Astrocyte (in vitro differentiated cells and primary cell): ENCODE results near the gene IMPG1. TPM values are rescaled to one million over a fixed set of nuclear protein-coding genes. Genes with fewer than 3 reads are reported as not detected.

Source experiments
- DNase-seq: peaks from one replicate; pipeline ENCODE4 v3.0.0-alpha.2; 2010; ENCODE audit warnings: low read depth
- FAIRE-seq: peaks from 2 replicates; lab custom pipeline; 2011; peaks lifted over from hg19 to GRCh38; lab: Jason Lieb, UNC
- H2AFZ ChIP-seq: 2 replicates; pipeline ENCODE4 v1.6.0; 2012; ENCODE audit warnings: low read depth, low read length, inconsistent platforms
- H3K27ac ChIP-seq: 2 replicates; pipeline ENCODE4 v1.5.1; 2011; ENCODE audit warnings: low read depth, low read length, inconsistent platforms
- H3K27me3 ChIP-seq: 2 replicates; pipeline ENCODE4 v1.6.0; 2011; ENCODE audit warnings: low read length, inconsistent platforms; ENCODE audit not compliant: insufficient read depth
- H3K36me3 ChIP-seq: 2 replicates; pipeline ENCODE4 v1.5.1; 2011; ENCODE audit warnings: low read length, inconsistent platforms; ENCODE audit not compliant: insufficient read depth
- H3K4me1 ChIP-seq: 2 replicates; pipeline ENCODE4 v1.5.1; 2011; ENCODE audit warnings: low read length, inconsistent platforms; ENCODE audit not compliant: insufficient read depth
- H3K4me2 ChIP-seq: 2 replicates; pipeline ENCODE4 v1.6.0; 2012; ENCODE audit warnings: low read length, inconsistent platforms
- H3K4me3 ChIP-seq: 2 replicates; pipeline ENCODE4 v1.5.1; 2011; ENCODE audit warnings: low read depth, mild to moderate bottlenecking, low read length, inconsistent platforms; ENCODE audit not compliant: insufficient read depth
- H3K79me2 ChIP-seq: 2 replicates; pipeline ENCODE4 v1.6.0; 2012; ENCODE audit warnings: mild to moderate bottlenecking, low read length, inconsistent platforms; ENCODE audit not compliant: insufficient read depth
- H3K9ac ChIP-seq: 2 replicates; pipeline ENCODE4 v1.6.0; 2012; ENCODE audit warnings: mild to moderate bottlenecking, low read length, inconsistent platforms
- H3K9me3 ChIP-seq: 2 replicates; pipeline ENCODE4 v1.5.1; 2012; ENCODE audit warnings: low read depth, mild to moderate bottlenecking, low read length, inconsistent platforms; ENCODE audit not compliant: insufficient read depth
- H4K20me1 ChIP-seq: 2 replicates; pipeline ENCODE4 v1.6.0; 2012; ENCODE audit warnings: low read length, inconsistent platforms; ENCODE audit not compliant: insufficient read depth
- H3K27ac Mint-ChIP-seq: one replicate; pipeline ENCODE4 v1.8.0; 2021; ENCODE audit warnings: mild to moderate bottlenecking, mixed read lengths; ENCODE audit not compliant: unreplicated experiment
- H3K27me3 Mint-ChIP-seq: one replicate; pipeline ENCODE4 v1.8.0; 2021; ENCODE audit warnings: low read depth, mixed read lengths; ENCODE audit not compliant: unreplicated experiment
- H3K36me3 Mint-ChIP-seq: one replicate; pipeline ENCODE4 v1.8.0; 2021; ENCODE audit warnings: low read depth, mixed read lengths; ENCODE audit not compliant: unreplicated experiment
- H3K4me1 Mint-ChIP-seq: one replicate; pipeline ENCODE4 v1.8.0; 2021; ENCODE audit warnings: low read depth, mixed read lengths; ENCODE audit not compliant: unreplicated experiment
- H3K4me3 Mint-ChIP-seq: one replicate; pipeline ENCODE4 v1.8.0; 2021; ENCODE audit warnings: mild to moderate bottlenecking, moderate library complexity, mixed read lengths; ENCODE audit not compliant: unreplicated experiment
- H3K9me3 Mint-ChIP-seq: one replicate; pipeline ENCODE4 v1.8.0; 2021; ENCODE audit warnings: mild to moderate bottlenecking, mixed read lengths; ENCODE audit not compliant: unreplicated experiment
- CTCF ChIP-seq: IDR thresholded peaks from 2 replicates; pipeline ENCODE4 v1.5.1; 2011; ENCODE audit warnings: low read depth, mild to moderate bottlenecking, inconsistent platforms, low read length, moderate library complexity; ENCODE audit not compliant: insufficient read depth
- EZH2 ChIP-seq: IDR thresholded peaks from 2 replicates; pipeline ENCODE4 v1.6.1; 2012; ENCODE audit warnings: mild to moderate bottlenecking, low read length, inconsistent platforms; ENCODE audit not compliant: insufficient read depth
- total RNA-seq: library from RNA; stranded (reverse); gene quantifications from 2 replicates; pipeline ENCODE4 v1.2.1, GENCODE V29; 2021

IMPG1 gene
- total RNA-seq, 1 donor from 2014 or later = not detected

- no peak overlapping the region for H3K4me3 ChIP-seq
- FAIRE-seq (no peak), DNase-seq (peak; percentile 1)
- H3K4me2 ChIP-seq = no peak overlapping the region
- Mint-ChIP-seq H3K9me3 (peaks cover 3% of the 10 kb centered on the region), H3K4me1 (peaks cover 9% of the 10 kb centered on the region), H3K36me3 (no peaks in the 10 kb centered on the region), H3K27ac (no peak overlapping the region), H3K4me3 (no peak overlapping the region), H3K27me3 (no peaks in the 10 kb centered on the region)
- no peak overlapping the region for H3K9ac ChIP-seq
- no peak for TF ChIP-seq EZH2
- TF ChIP-seq CTCF = no peak
- no peaks in the 10 kb centered on the region for H3K79me2 ChIP-seq
- H3K9me3 ChIP-seq = no peaks in the 10 kb centered on the region
- no peak overlapping the region for H2AFZ ChIP-seq
- H3K36me3 ChIP-seq = no peaks in the 10 kb centered on the region
- H3K4me1 ChIP-seq = no peaks in the 10 kb centered on the region
- no peak overlapping the region for H3K27ac ChIP-seq
- H3K27me3 ChIP-seq = no peaks in the 10 kb centered on the region
- H4K20me1 ChIP-seq = no peaks in the 10 kb centered on the region
Measured at GRCh38 chr6:75896526-75896925, 175.9 kb downstream of the IMPG1 start.

- FAIRE-seq = no peak
Measured at GRCh38 chr6:75893776-75894152, 178.7 kb downstream of the IMPG1 start.

More at GRCh38 chr6:75893776-75894152, 178.7 kb downstream of the IMPG1 start:
- Histone ChIP-seq H3K4me1 (no peaks in the 10 kb centered on the region), H4K20me1 (no peaks in the 10 kb centered on the region), H2AFZ (no peak overlapping the region), H3K27me3 (no peaks in the 10 kb centered on the region), H3K9ac (no peak overlapping the region), H3K27ac (no peak overlapping the region), H3K4me3 (no peak overlapping the region), H3K4me2 (no peak overlapping the region), H3K36me3 (no peaks in the 10 kb centered on the region), H3K79me2 (no peaks in the 10 kb centered on the region), H3K9me3 (no peaks in the 10 kb centered on the region)
- no peak for TF ChIP-seq EZH2
- TF ChIP-seq CTCF = no peak
- DNase-seq = no peak
- Mint-ChIP-seq H3K27me3 (no peaks in the 10 kb centered on the region), H3K36me3 (no peaks in the 10 kb centered on the region), H3K27ac (no peak overlapping the region), H3K9me3 (no peaks in the 10 kb centered on the region), H3K4me1 (peaks cover 9% of the 10 kb centered on the region), H3K4me3 (no peak overlapping the region)
